ENCODE results near the gene CLN3.

DNA sequence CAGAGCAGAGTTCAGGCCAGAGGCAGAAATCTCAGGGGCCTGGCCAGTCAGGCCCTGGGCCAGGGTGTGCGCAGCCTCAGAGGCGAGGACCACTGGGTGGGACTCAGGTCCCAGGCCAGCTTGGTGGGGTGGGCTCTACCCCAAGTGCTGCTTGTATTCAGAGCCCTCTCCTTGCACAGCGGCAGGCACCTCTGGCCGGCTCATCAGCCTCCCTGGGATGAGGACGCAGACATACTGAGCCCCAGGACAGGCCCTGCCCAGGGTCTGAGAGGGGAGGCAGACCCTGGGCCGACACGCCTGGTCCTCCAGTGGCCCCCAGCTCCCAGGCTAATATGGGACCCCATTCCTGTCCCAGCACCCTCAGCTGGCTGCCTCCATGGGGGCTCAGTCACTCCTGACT, 22.4 kb upstream of the CLN3 start:
- TF ChIP-seq CTCF (IDR thresholded peaks at IDR 0.05) (no peak), NR3C1 (IDR thresholded peaks at IDR 0.05) (no peak), EP300 (IDR thresholded peaks at IDR 0.05) (no peak), PHF8 (IDR thresholded peaks at IDR 0.05; ENCODE audit: borderline replicate concordance, low read depth) (no peak)
